ENCODE results near the gene EXTL1.

Gene EXTL1

DNA sequence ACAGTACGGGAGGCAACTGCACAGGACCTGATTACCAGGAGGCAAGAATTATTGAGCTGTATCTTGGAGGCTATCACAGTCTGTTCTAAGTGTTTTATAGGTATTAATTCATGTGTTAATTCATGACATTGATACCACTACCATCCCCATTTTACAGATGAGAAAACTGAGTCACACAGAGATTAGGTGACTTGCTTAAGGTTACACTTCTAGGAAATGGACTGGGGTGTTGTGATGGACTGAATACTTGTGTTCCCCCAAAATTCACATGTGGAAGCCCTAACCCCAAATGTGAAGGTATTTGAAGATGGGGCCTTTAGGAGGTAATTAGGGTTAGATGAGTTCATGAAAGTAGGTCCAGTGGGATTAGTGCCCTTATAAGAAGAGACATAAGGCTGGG is 55.9 kb downstream of the EXTL1 start:
- no peak for DNase-seq (ENCODE audit: low read depth)
- no peak overlapping the region for H3K4me3 ChIP-seq (ENCODE audit: low read depth, low read length)
- TF ChIP-seq, protein P1, sequence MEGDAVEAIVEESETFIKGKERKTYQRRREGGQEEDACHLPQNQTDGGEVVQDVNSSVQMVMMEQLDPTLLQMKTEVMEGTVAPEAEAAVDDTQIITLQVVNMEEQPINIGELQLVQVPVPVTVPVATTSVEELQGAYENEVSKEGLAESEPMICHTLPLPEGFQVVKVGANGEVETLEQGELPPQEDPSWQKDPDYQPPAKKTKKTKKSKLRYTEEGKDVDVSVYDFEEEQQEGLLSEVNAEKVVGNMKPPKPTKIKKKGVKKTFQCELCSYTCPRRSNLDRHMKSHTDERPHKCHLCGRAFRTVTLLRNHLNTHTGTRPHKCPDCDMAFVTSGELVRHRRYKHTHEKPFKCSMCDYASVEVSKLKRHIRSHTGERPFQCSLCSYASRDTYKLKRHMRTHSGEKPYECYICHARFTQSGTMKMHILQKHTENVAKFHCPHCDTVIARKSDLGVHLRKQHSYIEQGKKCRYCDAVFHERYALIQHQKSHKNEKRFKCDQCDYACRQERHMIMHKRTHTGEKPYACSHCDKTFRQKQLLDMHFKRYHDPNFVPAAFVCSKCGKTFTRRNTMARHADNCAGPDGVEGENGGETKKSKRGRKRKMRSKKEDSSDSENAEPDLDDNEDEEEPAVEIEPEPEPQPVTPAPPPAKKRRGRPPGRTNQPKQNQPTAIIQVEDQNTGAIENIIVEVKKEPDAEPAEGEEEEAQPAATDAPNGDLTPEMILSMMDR (IDR thresholded peaks at IDR 0.05; ENCODE audit: control insufficient read depth, extremely low read depth, insufficient read depth) = no peak

DNA sequence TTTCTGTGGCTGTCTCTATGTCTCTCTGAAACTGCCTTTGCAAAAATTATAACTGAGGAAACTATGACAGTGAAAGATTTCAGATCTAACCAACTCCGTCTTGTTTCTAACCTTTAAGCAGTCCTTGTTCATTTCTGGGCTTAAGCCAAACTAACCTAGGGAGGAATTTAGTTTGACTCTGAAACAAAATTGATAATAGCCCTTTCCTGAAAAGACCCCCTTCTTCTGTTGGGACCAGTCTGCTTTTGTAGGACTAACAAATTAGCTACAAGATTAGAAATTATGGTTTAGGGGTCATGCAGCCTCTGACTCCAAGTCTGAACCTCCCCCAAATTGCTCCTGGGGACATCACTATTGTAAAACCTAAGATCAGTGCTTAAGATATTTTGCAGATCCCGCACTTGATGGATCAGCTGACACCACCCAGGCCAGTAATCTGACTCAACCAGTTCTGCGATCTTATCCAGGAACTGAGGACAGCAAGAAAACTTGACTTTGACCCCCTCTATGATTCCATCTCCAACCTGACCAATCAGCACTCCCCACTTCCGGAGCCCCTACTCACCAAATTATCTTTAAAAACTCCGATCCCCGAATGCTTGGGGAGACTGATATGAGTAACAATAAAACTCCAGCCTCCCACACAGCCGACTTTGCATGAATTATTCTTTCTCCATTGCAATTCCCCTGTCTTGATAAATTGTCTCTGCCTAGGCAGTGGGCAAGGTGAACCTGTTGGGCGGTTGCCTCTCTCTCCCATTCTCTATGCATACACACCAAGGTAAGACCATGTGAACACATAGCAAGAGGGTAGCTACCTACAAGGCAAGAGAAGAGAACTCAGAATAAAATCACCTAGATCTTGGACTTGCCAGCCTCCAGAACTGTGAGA is 57.0 kb downstream of the EXTL1 start:
- no peak overlapping the region for H3K4me3 ChIP-seq (ENCODE audit: low read depth, low read length)
- TF ChIP-seq, protein P1 (IDR thresholded peaks at IDR 0.05; ENCODE audit: control insufficient read depth, extremely low read depth, insufficient read depth) = no peak
- DNase-seq (ENCODE audit: low read depth) = no peak

DNA sequence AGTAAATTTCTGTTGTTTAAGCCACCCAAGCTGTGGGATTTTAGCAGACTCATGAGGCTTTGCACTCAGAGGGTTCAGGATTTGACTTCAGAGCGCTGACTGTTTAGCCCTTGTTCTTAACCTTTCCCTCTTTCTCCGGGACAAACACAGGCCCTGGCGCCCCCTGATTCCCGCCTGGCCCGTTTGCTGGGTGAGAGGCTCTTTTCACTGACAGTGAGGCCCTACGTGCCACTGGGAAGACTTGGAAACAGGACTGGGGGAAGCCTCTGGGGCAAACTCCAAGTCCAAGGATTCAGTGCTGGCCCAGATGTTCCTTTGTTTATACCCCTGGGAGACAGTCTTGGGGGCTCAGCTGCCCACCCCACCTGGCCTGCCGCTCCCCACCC is 57.6 kb downstream of the EXTL1 start:
- H3K4me3 ChIP-seq (ENCODE audit: low read depth, low read length) = no peak overlapping the region
- TF ChIP-seq, protein P1 (IDR thresholded peaks at IDR 0.05; ENCODE audit: control insufficient read depth, extremely low read depth, insufficient read depth) = no peak
- no peak for DNase-seq (ENCODE audit: low read depth)

DNA sequence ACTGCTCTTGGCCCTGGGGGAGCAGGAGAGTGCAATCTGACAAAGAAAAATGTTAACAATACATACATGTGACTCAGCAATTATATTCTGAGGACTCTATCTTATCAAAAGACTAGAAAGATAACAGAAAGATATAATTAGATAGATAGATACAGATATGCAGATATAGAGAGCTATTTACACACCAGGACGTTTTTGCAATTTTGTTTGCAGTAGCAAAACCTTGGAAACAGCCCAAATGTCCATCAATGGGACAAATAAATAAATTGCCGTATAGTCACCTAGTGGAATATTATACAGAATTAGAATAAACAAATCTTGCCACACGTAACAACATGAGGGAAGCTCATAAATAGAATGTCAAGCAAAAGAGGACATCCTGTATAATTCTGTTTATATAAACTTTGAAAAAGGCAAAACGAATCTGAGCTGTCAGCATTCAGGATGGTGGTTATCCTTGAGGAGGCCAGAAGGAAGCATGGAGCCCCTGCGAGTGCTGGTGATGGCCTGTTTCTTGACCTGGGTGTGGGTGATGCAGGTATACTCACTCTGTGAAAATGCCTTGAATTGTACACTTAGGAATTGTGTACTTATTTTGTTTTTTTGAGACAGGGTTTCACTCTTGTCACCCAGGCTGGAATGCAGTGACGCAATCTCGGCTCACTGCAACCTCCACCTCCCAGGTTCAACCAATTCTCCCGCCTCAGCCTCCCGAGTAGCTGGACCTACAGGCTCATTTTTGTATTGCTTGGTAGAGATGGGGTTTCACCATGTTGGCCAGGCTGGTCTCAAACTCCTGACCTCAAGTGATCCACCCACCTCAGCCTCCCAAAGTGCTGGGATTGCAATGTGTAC is 58.6 kb downstream of the EXTL1 start:
- TF ChIP-seq, protein P1 (IDR thresholded peaks at IDR 0.05; ENCODE audit: control insufficient read depth, extremely low read depth, insufficient read depth) = no peak
- no peak overlapping the region for H3K4me3 ChIP-seq (ENCODE audit: low read depth, low read length)
- DNase-seq (ENCODE audit: low read depth) = peak; percentile 85

DNA sequence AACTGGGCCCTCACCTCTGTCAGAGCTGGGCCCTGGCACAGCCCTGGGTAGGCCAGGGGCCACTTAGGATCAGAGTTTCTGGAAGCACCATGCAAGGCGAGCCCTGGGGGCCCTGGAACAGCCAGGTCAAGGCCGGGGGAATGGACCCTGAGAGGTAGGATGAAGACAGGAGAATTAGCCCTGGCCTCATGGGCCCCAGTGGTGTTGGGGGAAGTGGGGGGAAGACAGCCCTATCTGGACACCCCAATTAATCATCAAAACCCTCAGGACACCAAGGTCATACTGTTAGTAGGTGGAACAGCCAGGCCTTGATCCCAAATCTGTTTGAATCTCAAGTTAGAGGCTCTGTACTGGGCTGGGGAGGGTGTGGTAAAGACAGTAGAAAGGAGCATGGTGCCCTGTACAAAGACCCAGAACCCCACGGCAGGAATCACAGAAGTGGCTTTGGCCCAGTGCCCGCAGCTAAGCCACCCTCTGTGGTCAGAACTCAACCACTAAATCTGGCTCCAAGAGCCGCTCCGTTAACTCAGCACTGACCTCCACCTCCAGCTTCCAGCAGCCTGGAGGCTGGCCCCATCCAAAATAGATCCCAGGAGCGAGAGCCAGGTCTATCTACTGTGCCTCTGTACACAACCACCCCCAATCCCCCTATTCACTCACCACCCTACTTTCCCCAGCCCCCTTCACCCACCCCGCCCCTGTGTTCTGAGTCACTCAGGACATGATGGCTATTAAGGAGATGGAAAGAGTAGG is 59.9 kb downstream of the EXTL1 start:
- DNase-seq (ENCODE audit: low read depth) = no peak
- TF ChIP-seq, protein P1 (IDR thresholded peaks at IDR 0.05; ENCODE audit: control insufficient read depth, extremely low read depth, insufficient read depth) = no peak
- H3K4me3 ChIP-seq (ENCODE audit: low read depth, low read length) = no peak overlapping the region

DNA sequence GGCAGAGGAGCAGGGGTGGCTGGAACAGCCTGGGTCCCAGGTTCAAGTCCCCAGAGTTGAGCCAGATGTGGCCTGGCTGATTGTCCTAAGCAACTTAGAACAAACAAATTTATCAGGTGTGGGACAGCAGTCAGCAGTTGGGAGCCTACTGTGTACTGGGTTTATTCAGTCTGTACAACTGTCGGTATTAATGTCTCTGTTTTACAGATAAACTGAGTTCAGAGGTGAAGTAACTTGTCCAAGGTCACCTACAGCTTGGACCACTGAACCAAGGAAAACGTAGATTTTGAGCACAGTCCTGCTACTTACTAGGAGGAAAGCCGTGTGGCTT is 60.4 kb downstream of the EXTL1 start:
- no peak overlapping the region for H3K4me3 ChIP-seq (ENCODE audit: low read depth, low read length)
- DNase-seq (ENCODE audit: low read depth) = no peak
- TF ChIP-seq, protein P1 (IDR thresholded peaks at IDR 0.05; ENCODE audit: control insufficient read depth, extremely low read depth, insufficient read depth) = no peak

All from LNCaP clone FGC (cell line).